Measurements from ENCODE around the gene HPCAL1. TPM values are rescaled to one million over a fixed set of nuclear protein-coding genes. Genes with fewer than 3 reads are reported as not detected.
"Not testable (repeated sequence)": the region's sequence is repeated elsewhere in the genome, so short reads cannot be mapped to it uniquely, and the experiment has no call there.

The HPCAL1 gene
- total RNA-seq, 2 experiments from 2014 or later, result 100 to 105 TPM

GRCh38 chr2:10438688-10439087 lies 136.0 kb downstream of the HPCAL1 start:
- Mint-ChIP-seq H3K4me3 (no peak overlapping the region), H3K36me3 (peaks cover 32% of the 10 kb centered on the region), H3K4me1 (peaks cover 25% of the 10 kb centered on the region), H3K27me3 (no peaks in the 10 kb centered on the region), H3K27ac (no peak overlapping the region), H3K9me3 (no peaks in the 10 kb centered on the region)
- DNase-seq, result no peak

- no peaks in the 10 kb centered on the region for H3K27me3 Mint-ChIP-seq
- H3K27ac Mint-ChIP-seq, result peak overlapping the region; percentile 25
- H3K36me3 Mint-ChIP-seq, result peaks cover 38% of the 10 kb centered on the region
- H3K4me3 Mint-ChIP-seq, result peak overlapping the region; percentile 50
- DNase-seq, result no peak
- peaks cover 30% of the 10 kb centered on the region for H3K4me1 Mint-ChIP-seq
- no peaks in the 10 kb centered on the region for H3K9me3 Mint-ChIP-seq
Measured at GRCh38 chr2:10439185-10439879, 136.6 kb downstream of the HPCAL1 start.

DNA sequence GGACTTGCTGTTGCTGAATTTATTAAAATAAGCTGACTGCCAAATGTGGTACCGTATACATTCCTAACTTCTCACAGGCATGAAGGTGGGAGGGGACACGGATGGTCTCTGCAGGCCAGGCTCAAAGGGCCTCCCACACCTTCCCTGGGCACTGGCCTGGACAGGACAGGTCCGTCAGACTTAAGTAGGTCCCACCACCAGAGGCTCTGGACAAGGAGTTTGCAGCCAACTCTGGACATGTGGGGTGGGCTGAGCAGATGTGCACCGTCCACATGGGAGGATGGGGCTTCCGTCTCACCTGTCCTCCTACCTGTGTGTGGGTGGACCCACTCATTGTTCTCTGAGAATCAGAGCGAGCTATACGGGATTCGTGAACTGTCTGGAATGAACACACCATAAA lies 137.3 kb downstream of the HPCAL1 start:
- no peak for DNase-seq
- H3K4me1 Mint-ChIP-seq, result peaks cover 36% of the 10 kb centered on the region
- no peaks in the 10 kb centered on the region for H3K27me3 Mint-ChIP-seq
- H3K27ac Mint-ChIP-seq, result no peak overlapping the region
- H3K4me3 Mint-ChIP-seq, result no peak overlapping the region
- peaks cover 43% of the 10 kb centered on the region for H3K36me3 Mint-ChIP-seq
- no peaks in the 10 kb centered on the region for H3K9me3 Mint-ChIP-seq

DNA sequence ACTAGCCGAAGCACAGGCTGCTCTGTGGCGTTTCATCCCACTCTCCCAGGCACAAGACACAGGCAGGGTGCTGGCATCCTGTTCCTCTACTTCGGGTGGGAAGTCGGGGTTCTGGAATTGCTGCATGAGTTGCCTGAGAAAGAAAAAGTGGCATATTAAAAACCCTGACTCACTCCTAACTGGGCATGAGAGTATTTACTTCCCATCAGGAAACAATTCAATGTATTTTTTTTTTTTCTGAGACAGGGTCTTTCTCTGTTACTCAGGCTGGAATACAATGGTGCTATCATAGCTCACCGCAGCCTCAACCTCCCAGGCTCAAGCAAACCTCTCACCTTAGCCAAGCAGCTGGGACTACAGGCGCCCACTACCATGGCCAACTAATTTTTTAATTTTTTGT lies 138.0 kb downstream of the HPCAL1 start:
- H3K36me3 Mint-ChIP-seq, result peaks cover 50% of the 10 kb centered on the region
- no peak for DNase-seq
- no peaks in the 10 kb centered on the region for H3K27me3 Mint-ChIP-seq
- no peaks in the 10 kb centered on the region for H3K9me3 Mint-ChIP-seq
- peaks cover 43% of the 10 kb centered on the region for H3K4me1 Mint-ChIP-seq
- no peak overlapping the region for H3K4me3 Mint-ChIP-seq
- H3K27ac Mint-ChIP-seq, result peak overlapping the region; percentile 84

DNA sequence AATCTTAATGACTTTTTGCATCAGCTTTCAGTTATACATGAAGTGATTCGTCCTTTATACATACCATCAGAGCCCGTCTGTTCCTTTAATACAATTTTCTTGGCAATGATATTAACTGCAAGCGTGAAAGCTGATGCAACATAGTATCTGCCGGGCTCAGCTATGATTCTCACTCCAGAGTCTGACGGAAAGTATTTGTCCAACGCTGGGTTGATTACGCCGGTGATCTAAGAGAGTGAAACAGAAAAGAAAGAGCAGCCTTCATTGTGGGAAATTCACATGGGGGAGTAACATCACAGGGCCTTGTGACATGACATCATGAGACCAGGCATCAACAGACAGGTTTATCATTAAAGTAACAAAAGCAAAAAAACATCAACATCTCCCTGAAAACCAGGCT lies 139.2 kb downstream of the HPCAL1 start:
- Mint-ChIP-seq H3K27ac (peak overlapping the region; percentile 84), H3K36me3 (peaks cover 59% of the 10 kb centered on the region), H3K9me3 (no peaks in the 10 kb centered on the region), H3K4me1 (peaks cover 49% of the 10 kb centered on the region), H3K4me3 (no peak overlapping the region), H3K27me3 (no peaks in the 10 kb centered on the region)
- DNase-seq, result peak; percentile 36

DNA sequence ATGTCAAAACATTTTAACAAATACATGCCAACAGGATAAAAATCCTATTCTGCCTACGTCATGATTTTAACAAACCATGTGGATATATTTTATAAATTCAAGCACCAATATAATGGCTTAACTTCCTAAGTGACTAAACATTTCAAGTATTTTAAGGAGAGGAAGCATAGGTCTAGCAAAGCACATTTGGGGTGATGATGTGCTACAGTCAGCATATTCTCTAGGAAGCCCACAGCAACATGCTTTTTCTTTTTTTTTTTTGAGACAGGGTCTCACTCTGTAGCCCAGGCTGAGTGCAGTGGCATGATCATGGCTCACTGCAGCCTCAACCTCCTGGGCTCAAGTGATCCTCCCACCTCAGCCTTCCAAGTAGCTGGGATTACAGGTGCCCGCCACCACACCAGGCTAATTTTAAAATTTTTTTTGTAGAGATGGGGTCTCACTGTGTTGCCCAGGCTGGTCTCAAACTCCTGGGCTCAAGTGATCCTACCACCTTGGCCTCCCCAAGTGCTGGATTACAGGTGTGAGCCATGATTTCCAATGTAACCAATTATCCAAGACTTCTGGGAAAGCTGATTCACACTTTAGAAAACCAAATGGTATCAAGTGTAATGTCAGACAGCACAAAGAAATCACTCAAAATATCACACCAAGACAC lies 139.9 kb downstream of the HPCAL1 start:
- H3K27me3 Mint-ChIP-seq, H3K4me3 Mint-ChIP-seq, H3K9me3 Mint-ChIP-seq, DNase-seq: not testable (repeated sequence)
- Mint-ChIP-seq H3K36me3 (peaks cover 65% of the 10 kb centered on the region), H3K4me1 (peaks cover 52% of the 10 kb centered on the region), H3K27ac (peak overlapping the region; percentile 84)

GRCh38 chr2:10444463-10444862 lies 141.8 kb downstream of the HPCAL1 start:
- H3K27me3 Mint-ChIP-seq, result no peaks in the 10 kb centered on the region
- H3K9me3 Mint-ChIP-seq, result no peaks in the 10 kb centered on the region
- peaks cover 54% of the 10 kb centered on the region for H3K4me1 Mint-ChIP-seq
- DNase-seq, result peak; percentile 70
- peaks cover 66% of the 10 kb centered on the region for H3K36me3 Mint-ChIP-seq
- H3K27ac Mint-ChIP-seq, result peak overlapping the region; percentile 57
- peak overlapping the region; percentile 93 for H3K4me3 Mint-ChIP-seq

DNA sequence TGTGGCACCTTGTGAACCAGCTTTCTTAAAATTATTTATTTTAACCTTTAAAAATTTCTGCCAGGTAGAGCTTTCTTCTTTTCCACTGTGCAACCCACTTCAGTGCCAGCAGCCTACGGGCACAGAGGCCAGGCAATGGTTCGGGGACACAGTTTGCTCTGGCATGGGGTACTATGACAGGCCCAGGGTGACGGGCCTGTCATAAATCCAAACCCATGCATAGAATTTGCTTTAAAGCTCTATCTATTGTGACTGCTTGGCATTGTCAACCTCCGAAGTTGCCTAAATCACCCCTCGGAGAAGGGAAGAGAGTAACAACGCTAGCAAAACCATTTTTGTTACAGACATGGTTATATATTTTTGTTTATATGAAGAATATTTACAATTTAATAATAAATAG lies 143.9 kb downstream of the HPCAL1 start:
- DNase-seq, result no peak
- Mint-ChIP-seq H3K9me3 (no peaks in the 10 kb centered on the region), H3K36me3 (peaks cover 55% of the 10 kb centered on the region), H3K27me3 (no peaks in the 10 kb centered on the region), H3K4me1 (peaks cover 61% of the 10 kb centered on the region), H3K27ac (peak overlapping the region; percentile 70), H3K4me3 (peak overlapping the region; percentile 93)

DNA sequence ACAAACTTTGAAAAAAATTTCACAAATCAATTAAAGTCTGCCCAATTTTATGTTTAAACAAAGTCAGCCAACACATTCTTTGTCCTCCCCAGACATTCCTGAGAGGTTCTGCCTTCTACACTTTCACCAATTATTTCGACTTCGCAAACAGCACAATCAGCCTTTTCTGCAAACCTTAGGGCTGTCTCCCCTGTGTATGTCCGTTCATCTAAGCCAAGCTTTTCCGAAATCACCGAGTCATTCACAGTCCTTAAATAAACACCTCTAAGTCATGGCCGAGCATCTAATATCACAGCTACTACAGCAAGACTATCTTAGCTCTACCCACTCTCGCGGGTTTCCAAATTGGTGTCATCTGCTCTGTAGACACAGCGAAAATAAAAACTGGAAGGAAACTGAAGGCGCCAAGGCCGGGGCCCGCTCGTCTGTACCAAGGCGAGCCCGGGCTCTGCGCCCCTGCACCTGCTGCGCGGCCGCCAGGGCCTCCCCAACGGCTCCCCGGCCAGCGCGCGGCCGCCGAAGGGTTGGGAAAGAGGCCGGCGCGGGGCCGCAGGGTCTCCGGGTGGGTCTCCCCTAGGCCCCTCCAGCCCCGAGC lies 144.7 kb downstream of the HPCAL1 start:
- Mint-ChIP-seq H3K9me3 (no peaks in the 10 kb centered on the region), H3K4me3 (peak overlapping the region; percentile 93), H3K27me3 (no peaks in the 10 kb centered on the region), H3K36me3 (peaks cover 47% of the 10 kb centered on the region), H3K4me1 (peaks cover 59% of the 10 kb centered on the region), H3K27ac (peak overlapping the region; percentile 93)
- no peak for DNase-seq

DNA sequence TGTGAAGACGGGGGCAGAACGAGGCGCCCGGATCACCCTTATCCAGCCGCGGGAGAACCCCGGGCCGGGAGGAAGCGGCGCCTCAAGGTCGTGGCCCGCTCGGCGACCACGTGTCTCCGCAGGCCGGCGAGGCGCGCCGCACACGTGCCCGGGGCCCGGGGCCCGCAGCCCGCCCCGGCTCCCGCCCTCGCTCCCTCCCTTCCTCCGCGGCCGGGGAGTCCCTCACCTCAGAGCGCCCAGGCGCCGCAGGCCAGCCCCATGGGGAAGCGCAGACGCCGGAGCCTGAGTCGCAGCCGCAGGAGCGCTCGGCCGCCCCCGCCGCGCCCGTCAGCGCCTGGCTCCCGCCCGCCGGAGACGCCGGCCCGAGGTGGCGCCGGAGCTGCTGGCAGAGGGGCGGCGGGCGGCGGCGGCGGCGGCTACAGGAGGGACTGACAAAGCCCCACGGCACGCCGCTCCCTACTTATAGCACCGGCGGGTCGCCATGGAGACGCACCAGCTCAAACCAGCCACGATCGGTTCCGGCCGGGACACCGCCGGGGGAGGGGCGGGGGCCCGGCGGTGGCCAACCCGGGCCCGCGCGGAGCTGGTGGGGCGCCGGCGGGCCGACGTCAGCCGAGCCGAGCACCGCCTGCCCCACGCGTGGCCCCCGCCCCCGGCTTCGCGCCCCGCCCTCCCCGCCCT lies 145.3 kb downstream of the HPCAL1 start, which contains the start of gene ODC1:
TSS of gene ODC1 (minus strand) at position 433 of the 681 bp plus-strand sequence. CDS start 3,295 bp downstream, outside the sequence.
- H3K36me3 Mint-ChIP-seq, result peaks cover 41% of the 10 kb centered on the region

GRCh38 chr2:10448576-10449485 lies 146.1 kb downstream of the HPCAL1 start:
- DNase-seq, result peak; percentile 98
- Mint-ChIP-seq H3K36me3 (peaks cover 33% of the 10 kb centered on the region), H3K4me3 (peak overlapping the region; percentile 87), H3K4me1 (peaks cover 52% of the 10 kb centered on the region), H3K27me3 (no peaks in the 10 kb centered on the region), H3K9me3 (no peaks in the 10 kb centered on the region), H3K27ac (peak overlapping the region; percentile 93)

More for the DNA sequence above, 145.3 kb downstream of the HPCAL1 start, which contains the start of gene ODC1:
- Mint-ChIP-seq H3K27ac (peak within 1 kb of the TSS; percentile 93), H3K27me3 (no peaks in the 10 kb centered on the region), H3K9me3 (no peaks in the 10 kb centered on the region), H3K4me3 (peak within 1 kb of the TSS; percentile 93), H3K4me1 (peaks cover 58% of the 10 kb centered on the region)
- DNase-seq, result peak; percentile 96

DNA sequence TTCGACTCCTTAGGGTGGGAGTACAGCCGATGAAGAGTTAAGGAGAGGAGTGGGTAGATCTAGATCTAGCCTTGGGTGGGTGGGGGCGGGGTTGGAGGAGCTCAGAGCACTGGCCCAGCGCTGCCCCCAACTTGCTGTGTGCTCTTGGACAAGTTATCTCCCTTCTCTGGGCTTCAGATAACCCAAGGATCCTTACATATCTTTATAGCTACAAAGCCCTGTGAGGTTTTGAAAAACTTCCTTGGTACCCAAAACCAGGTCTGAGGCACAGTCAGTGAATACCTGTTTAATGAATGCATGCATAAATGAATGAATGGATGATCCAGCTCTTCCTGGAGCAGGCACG lies 146.8 kb downstream of the HPCAL1 start:
- Mint-ChIP-seq H3K36me3 (peaks cover 27% of the 10 kb centered on the region), H3K4me3 (peak overlapping the region; percentile 87), H3K27ac (peak overlapping the region; percentile 93), H3K27me3 (no peaks in the 10 kb centered on the region), H3K9me3 (no peaks in the 10 kb centered on the region), H3K4me1 (peaks cover 46% of the 10 kb centered on the region)
- DNase-seq, result no peak

DNA sequence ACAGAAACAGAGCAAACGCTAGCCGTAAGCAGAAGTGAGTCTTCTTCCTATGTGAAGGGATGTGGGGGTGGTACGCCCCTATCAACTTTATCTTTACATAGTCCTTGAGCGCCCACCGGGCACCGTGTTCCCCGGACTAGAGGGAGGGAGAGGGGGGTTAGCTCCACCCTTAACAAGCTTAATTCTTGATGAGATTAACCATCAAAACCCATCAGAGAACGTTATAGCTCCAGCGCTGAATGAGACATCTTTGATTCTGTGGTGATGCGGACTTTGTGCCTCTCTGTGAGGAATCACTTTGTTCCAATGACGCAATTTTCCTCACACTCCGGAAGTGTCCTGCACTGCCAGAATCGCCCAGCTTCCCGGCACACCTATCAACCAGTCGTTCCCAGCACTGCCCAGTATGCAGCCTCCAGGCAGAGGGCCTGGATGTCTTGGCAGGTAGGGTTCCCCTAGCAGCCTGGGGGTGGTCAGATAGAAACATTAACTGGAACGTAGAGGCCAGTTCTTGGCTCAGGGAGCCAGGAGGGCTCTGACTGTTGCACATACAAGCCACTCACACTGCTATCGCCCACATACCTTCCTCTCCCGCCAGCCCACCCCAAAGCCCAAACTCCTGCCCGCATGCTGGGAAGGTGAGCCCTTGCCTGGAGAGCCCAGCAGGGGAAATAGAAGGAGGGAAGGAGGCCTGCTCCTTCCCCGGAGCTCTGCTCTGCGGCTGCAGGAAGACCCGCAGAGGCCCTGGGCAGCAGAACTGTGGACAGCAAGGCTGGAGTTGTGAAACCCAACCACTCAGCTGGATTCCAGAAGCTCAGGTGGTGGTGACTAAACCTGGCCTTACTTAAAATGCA lies 147.4 kb downstream of the HPCAL1 start:
- Mint-ChIP-seq H3K9me3 (no peaks in the 10 kb centered on the region), H3K4me3 (peak overlapping the region; percentile 87), H3K27ac (peak overlapping the region; percentile 93), H3K27me3 (no peaks in the 10 kb centered on the region), H3K4me1 (peaks cover 40% of the 10 kb centered on the region), H3K36me3 (peaks cover 25% of the 10 kb centered on the region)
- no peak for DNase-seq

Data from activated naive CD8-positive, alpha-beta T cell treated with anti-CD3 and anti-CD28 coated beads for 36 hours (primary cell).